Heart left ventricle (tissue), 16 donors: Measurements from ENCODE around the gene FAM120AOS. TPM values are rescaled to one million over a fixed set of nuclear protein-coding genes. Genes with fewer than 3 reads are reported as not detected.

Source experiments
- ATAC-seq, 4 donors: fragments of 200-7000 bp; cut with Tn5 transposase; one replicate each; pipeline ENCODE4 v1.9.1; 2020 to 2022; ENCODE audit warnings: moderate library complexity in 4 of 4, mild to moderate bottlenecking in 3 of 4, moderate number of reproducible peaks in 1 of 4
- DNase-seq, 5 donors: peaks; one replicate each; pipeline ENCODE4 v3.0.0-alpha.2; 2020
- H3K27ac ChIP-seq, 12 donors: fragments of 200-600 bp; sonication (generic) in 4 of 12; one replicate each; pipeline versions ENCODE4 v1.5.0 to v1.8.0; 2016 to 2022; ENCODE audit warnings: mild to moderate bottlenecking in 2 of 12
- H3K27me3 ChIP-seq, 9 donors: fragments of 200-600 bp; sonication (generic) in 2 of 9; one replicate each; pipeline versions ENCODE4 v1.5.1 to v1.8.0; 2016 to 2022; ENCODE audit warnings: mild to moderate bottlenecking in 3 of 9
- H3K36me3 ChIP-seq, 9 donors: fragments of 200-600 bp; sonication (generic) in 2 of 9; one replicate each; pipeline versions ENCODE4 v1.5.0 to v1.8.0; 2018 to 2022; ENCODE audit warnings: mild to moderate bottlenecking in 2 of 9
- H3K4me1 ChIP-seq, 12 donors: fragments of 200-600 bp; sonication (generic) in 4 of 12; one replicate each; pipeline versions ENCODE4 v1.5.0 to v1.8.0; 2016 to 2022; ENCODE audit warnings: mild to moderate bottlenecking in 3 of 12
- H3K4me3 ChIP-seq, 12 donors: fragments of 200-600 bp; sonication (generic) in 4 of 12; one replicate each; pipeline versions ENCODE4 v1.5.0 to v1.8.0; 2017 to 2022; ENCODE audit warnings: mild to moderate bottlenecking in 9 of 12, moderate library complexity in 4 of 12
- H3K9me3 ChIP-seq, 12 donors: fragments of 200-600 bp; sonication (generic) in 4 of 12; one replicate each; pipeline versions ENCODE4 v1.5.0 to v1.8.0; 2016 to 2022; ENCODE audit warnings: mild to moderate bottlenecking in 1 of 12
- CTCF ChIP-seq, 12 donors: fragments of 200-600 bp; sonication (generic) in 4 of 12; IDR thresholded peaks; one replicate each; pipeline versions ENCODE4 v1.5.0 to v1.8.0; 2018 to 2022; ENCODE audit warnings: antibody characterized with exemption in 12 of 12, mild to moderate bottlenecking in 5 of 12
- POLR2A ChIP-seq, 2 donors: fragments of 450-650 bp; IDR thresholded peaks; one replicate each; pipeline ENCODE4 v1.6.1; 2017; ENCODE audit warnings: antibody characterized with exemption in 2 of 2, mild to moderate bottlenecking in 2 of 2, moderate library complexity in 2 of 2
- WGBS, 4 donors: extraction: QIAGEN DNeasy Blood & Tissue Kit in 2 of 4; methylation state at CpG; one replicate each; pipeline versions ENCODE4 v1.1.5 to v1.1.7; 2013 to 2018; 5-methylcytosine and 5-hydroxymethylcytosine counted together
- intact Hi-C, 10 donors: fragments of 100-400 bp; cut with DNase I; formaldehyde crosslinking; loops; one replicate each; pipeline versions ENCODE4 v1.11.1 to v1.14.2; 2022
- long read RNA-seq, 3 donors: library from polyadenylated mRNA; unstranded; transcript quantifications; one replicate each; pipeline ENCODE4 v2.0.0, GENCODE V29; 2020 to 2021
- polyA plus RNA-seq, 2 donors: library from polyadenylated mRNA; stranded (reverse); fragments of 200-250 nt; gene quantifications; one replicate each; pipeline ENCODE4 v1.2.3, GENCODE V29; 2013
- total RNA-seq, 9 donors: library from RNA; depleted of rRNA in 2 of 9; stranded (reverse); fragments of >200 nt in 2 of 9; fragmentation: NEBNext Ultra II Directional in 3 of 9; extraction: Animal tissue kit (Norgen Biotek cat#: 25700) in 3 of 9; gene quantifications; one replicate each; pipeline versions ENCODE4 v1.1.0 to v1.2.4, GENCODE V29; 2016 to 2023
- donor health status: ischemic (EF 13 %, LVEDD 7.1; RV severe dilation, severe dysfunction).
- donor health status: healthy with polysubstance abuse.
- donor health status: DM: no; HTN: yes; CAD: no.
- donor health status: DM: no; HTN: no; CAD: no.
- donor health status: ischemic (EF 25% LVEDD 6.9; RV normal size, moderate dysfunction).
- donor health status: ischemic (EF 25% LVEDD 5.7; RV mildly dilated, moderate dysfunction).
- donor health status: healthy.
- donor health status: DM: yes; HTN: yes; CAD: no.
- donor health status: ischemic (EF 35%, LVEDD 5.7; RV mildly dilated, moderate dysfunction).
- donor health status: nonischemic (EF 11% LVEDD 7.7; RV severe dilation, severe dysfunction).
- donor health status: DM: yes; HTN: yes; CAD: no.
- donor health status: PGD.
- donor health status: ischemic (EF 29% LVEDD 5.4; RV normal size, mild dysfunction).
- donor health status: nonischemic (EF 23%, LVEDD 6.1; RV moderate dilation, normal function).

FAM120AOS gene
- 10 to 100 TPM; 27.2 to 38.8 (median 33.7) TPM for total RNA-seq
- polyA plus RNA-seq: 10 to 100 TPM; 22.2 to 30.0 TPM
- long read RNA-seq, donor 1, full-length matches to known transcripts: 67 of 78 reads
- long read RNA-seq, donor 1, partial matches to known transcripts: 0 of 78 reads
- long read RNA-seq, donor 1, other reads (novel, unspliced or antisense): 11 of 78 reads
- long read RNA-seq, donor 2, full-length matches to known transcripts: 124 of 143 reads
- long read RNA-seq, donor 2, partial matches to known transcripts: 4 of 143 reads
- long read RNA-seq, donor 2, other reads (novel, unspliced or antisense): 15 of 143 reads
- long read RNA-seq, donor 3, transcript FAM120AOS-202 (3 exons, 1,800 nt): minor isoform, 18 of 60 reads
- long read RNA-seq, donor 3, transcript FAM120AOS-206 (4 exons, 1,491 nt): major isoform, 25 of 60 reads
- long read RNA-seq, donor 3, partial matches to known transcripts: 1 of 60 reads
- long read RNA-seq, donor 3, other reads (novel, unspliced or antisense): 7 of 60 reads

GRCh38 chr9:93453047-93453914 lies at the start of gene FAM120AOS:
TSS of gene FAM120AOS (minus strand) at chr9:93453581. CDS start at chr9:93452709, 872 bp downstream.
- ATAC-seq (peak; percentile 87 to 96 (median 88)), DNase-seq (peak; percentile 93 to 96 (median 94))
- peaks cover 0 to 18% (median 16%) of the 10 kb centered on the region in 9 donors for H3K36me3 ChIP-seq
- H3K4me3 ChIP-seq: peak within 1 kb of the TSS; percentile 68 to 99 (median 93)
- TF ChIP-seq CTCF (IDR thresholded peaks at IDR 0.05) (no peak), POLR2A (IDR thresholded peaks at IDR 0.05) (peak; percentile 10 to 68)
- H3K9me3 ChIP-seq: no peaks in the 10 kb centered on the region
- WGBS, 4 donors: 0 to 1% (median 0%) methylated on average over 34 of the region's 34 CpGs
- H3K27me3 ChIP-seq: no peaks in the 10 kb centered on the region
- peak within 1 kb of the TSS; percentile 77 to 97 (median 96) for H3K27ac ChIP-seq
- intact Hi-C loops: loop anchor here in 9 of 10 donors (2.0 to 10.0 kb wide), 10 partner anchors 49 to 356 kb away; partner anchors contain the start of genes CARD19 (in 2 of the 9) and NINJ1 (in 1 of the 9)
- peaks cover under 1 to 66% (median 43%) of the 10 kb centered on the region in 12 donors for H3K4me1 ChIP-seq

GRCh38 chr9:93501406-93501805 lies 48.0 kb upstream of the FAM120AOS start:
- peak overlapping the region; percentile 28 to 76 (median 56) for H3K27ac ChIP-seq
- intact Hi-C loops: loop anchor here in 6 of 10 donors (5.0 kb wide), 2 partner anchors 44 to 49 kb away; partner anchors contain the start of genes FAM120A (in 5 of the 6) and FAM120AOS (in 5 of the 6)
- peaks cover 3 to 51% (median 18%) of the 10 kb centered on the region in 12 donors for H3K4me1 ChIP-seq
- WGBS, 4 donors: 4 to 20% (median 10%) methylated on average over 4 of the region's 4 CpGs
- peaks cover 0 to 53% (median 47%) of the 10 kb centered on the region in 9 donors for H3K36me3 ChIP-seq
- H3K27me3 ChIP-seq: no peaks in the 10 kb centered on the region
- TF ChIP-seq CTCF (IDR thresholded peaks at IDR 0.05) (no peak), POLR2A (IDR thresholded peaks at IDR 0.05) (no peak)
- peak overlapping the region in 11 of 12 donors; percentile 6 to 63 (median 44) for H3K4me3 ChIP-seq
- ATAC-seq (peak in 3 of 4 donors; percentile 24 to 57 (median 30)), DNase-seq (no peak)
- H3K9me3 ChIP-seq: no peaks in the 10 kb centered on the region

GRCh38 chr9:93500571-93501298 lies 47.4 kb upstream of the FAM120AOS start:
- H3K36me3 ChIP-seq: peaks cover 0 to 58% (median 47%) of the 10 kb centered on the region in 9 donors
- DNase-seq (no peak), ATAC-seq (no peak)
- H3K9me3 ChIP-seq: no peaks in the 10 kb centered on the region
- H3K4me1 ChIP-seq: peaks cover 3 to 44% (median 20%) of the 10 kb centered on the region in 12 donors
- intact Hi-C loops: loop anchor here in 6 of 10 donors (5.0 kb wide), 2 partner anchors 43 to 48 kb away; partner anchors contain the start of genes FAM120A (in 5 of the 6) and FAM120AOS (in 5 of the 6)
- H3K27ac ChIP-seq: peak overlapping the region; percentile 28 to 76 (median 56)
- WGBS, 4 donors: 82 to 92% (median 86%) methylated on average over 4 of the region's 4 CpGs
- peak overlapping the region in 9 of 12 donors; percentile 30 to 63 (median 46) for H3K4me3 ChIP-seq
- TF ChIP-seq POLR2A (IDR thresholded peaks at IDR 0.05): no peak
- TF ChIP-seq CTCF (IDR thresholded peaks at IDR 0.05): no peak
- no peaks in the 10 kb centered on the region for H3K27me3 ChIP-seq
